Left ventricle myocardium inferior (tissue), 1 donor: ENCODE measurements around the gene XYLT1. TPM values are rescaled to one million over a fixed set of nuclear protein-coding genes. Genes with fewer than 3 reads are reported as not detected.

Source experiments
- DNase-seq: peaks from one replicate; pipeline ENCODE4 v3.0.0-alpha.2; 2020
- H3K27ac ChIP-seq: fragments of 200-600 bp; replicated peaks from 2 replicates; pipeline ENCODE4 v1.8.0; 2021
- H3K27me3 ChIP-seq: fragments of 200-600 bp; 2 replicates; pipeline ENCODE4 v1.8.0; 2021; ENCODE audit warnings: low read depth
- H3K36me3 ChIP-seq: fragments of 200-600 bp; 2 replicates; pipeline ENCODE4 v1.8.0; 2021
- H3K4me1 ChIP-seq: fragments of 200-600 bp; 2 replicates; pipeline ENCODE4 v1.8.0; 2021
- H3K4me3 ChIP-seq: fragments of 200-600 bp; 2 replicates; pipeline ENCODE4 v1.8.0; 2021; ENCODE audit warnings: mild to moderate bottlenecking, moderate library complexity
- H3K9me3 ChIP-seq: fragments of 200-600 bp; replicated peaks from 2 replicates; pipeline ENCODE4 v1.8.0; 2021
- CTCF ChIP-seq: fragments of 200-600 bp; IDR thresholded peaks from 2 replicates; pipeline ENCODE4 v1.8.0; 2021; ENCODE audit warnings: antibody characterized with exemption, mild to moderate bottlenecking, borderline replicate concordance
- intact Hi-C: fragments of 100-400 bp; cut with micrococcal nuclease; formaldehyde crosslinking; loops from one replicate; pipeline ENCODE4 v1.11.0; 2022
- total RNA-seq: library from RNA; stranded (reverse); fragmentation: NEBNext Ultra II Directional; extraction: Animal tissue kit (Norgen Biotek cat#: 25700); gene quantifications from one replicate; pipeline ENCODE4 v1.2.1, GENCODE V29; 2021
- donor health status: DM: no; HTN: yes; CAD: no; lungs with severe emphysema.

The XYLT1 gene
- total RNA-seq, 1 donor from 2014 or later, result 1.4 TPM

- no peak for DNase-seq
- Histone ChIP-seq H3K4me1 (peaks cover 14% of the 10 kb centered on the region), H3K4me3 (no peak overlapping the region), H3K27ac (peak overlapping the region; percentile 48), H3K36me3 (no peaks in the 10 kb centered on the region), H3K27me3 (no peaks in the 10 kb centered on the region), H3K9me3 (no peaks in the 10 kb centered on the region)
- no peak for TF ChIP-seq CTCF
- intact Hi-C loops, result no loop called here
Measured at GRCh38 chr16:17313793-17314547, 156.8 kb downstream of the XYLT1 start.

GRCh38 chr16:17313085-17313611 lies 157.6 kb downstream of the XYLT1 start:
- H3K36me3 ChIP-seq, result no peaks in the 10 kb centered on the region
- TF ChIP-seq CTCF, result no peak
- intact Hi-C loops, result no loop called here
- H3K4me3 ChIP-seq, result no peak overlapping the region
- no peaks in the 10 kb centered on the region for H3K9me3 ChIP-seq
- H3K27ac ChIP-seq, result peak overlapping the region; percentile 48
- peaks cover 14% of the 10 kb centered on the region for H3K4me1 ChIP-seq
- DNase-seq, result no peak
- H3K27me3 ChIP-seq, result no peaks in the 10 kb centered on the region

- H3K27me3 ChIP-seq, result no peaks in the 10 kb centered on the region
- TF ChIP-seq CTCF, result no peak
- no peaks in the 10 kb centered on the region for H3K36me3 ChIP-seq
- H3K27ac ChIP-seq, result no peak overlapping the region
- intact Hi-C loops, result no loop called here
- DNase-seq, result no peak
- H3K4me3 ChIP-seq, result no peak overlapping the region
- H3K9me3 ChIP-seq, result no peaks in the 10 kb centered on the region
- peaks cover 14% of the 10 kb centered on the region for H3K4me1 ChIP-seq
Measured at GRCh38 chr16:17312094-17312710, 158.6 kb downstream of the XYLT1 start.

- Histone ChIP-seq H3K4me3 (no peak overlapping the region), H3K9me3 (no peaks in the 10 kb centered on the region), H3K27me3 (no peaks in the 10 kb centered on the region), H3K4me1 (peaks cover 14% of the 10 kb centered on the region), H3K27ac (no peak overlapping the region), H3K36me3 (no peaks in the 10 kb centered on the region)
- intact Hi-C loops, result no loop called here
- no peak for TF ChIP-seq CTCF
- no peak for DNase-seq
Measured at GRCh38 chr16:17311333-17312093, 159.2 kb downstream of the XYLT1 start.

GRCh38 chr16:17309510-17309909 lies 161.2 kb downstream of the XYLT1 start:
- intact Hi-C loops, result no loop called here
- no peak for DNase-seq
- Histone ChIP-seq H3K4me3 (no peak overlapping the region), H3K9me3 (no peaks in the 10 kb centered on the region), H3K36me3 (no peaks in the 10 kb centered on the region), H3K4me1 (peaks cover 20% of the 10 kb centered on the region), H3K27ac (no peak overlapping the region), H3K27me3 (no peaks in the 10 kb centered on the region)
- TF ChIP-seq CTCF, result no peak
